Fibroblast of the aortic adventitia (primary cell): Measurements from ENCODE around the gene UGT1A3. TPM values are rescaled to one million over a fixed set of nuclear protein-coding genes. Genes with fewer than 3 reads are reported as not detected.
"Not testable (repeated sequence)": the region's sequence is repeated elsewhere in the genome, so short reads cannot be mapped to it uniquely, and the experiment has no call there.

Experiments
- DNase-seq: peaks from one replicate; pipeline ENCODE4 v3.0.0-alpha.2; 2010; ENCODE audit warnings: low read depth
- H3K4me3 ChIP-seq: 2 replicates; pipeline ENCODE4 v1.5.1; 2011; ENCODE audit warnings: low read depth, mild to moderate bottlenecking, control low read depth, low read length, moderate library complexity
- total RNA-seq: library from RNA; depleted of rRNA; stranded (reverse); fragments of >200 nt; gene quantifications from 2 replicates; pipeline ENCODE4 v1.2.3, GENCODE V29; 2012; ENCODE audit warnings: low replicate concordance
- TF ChIP-seq, protein P1 (sequence below): IDR thresholded peaks from 2 replicates; pipeline ENCODE4 v1.5.1; 2011; ENCODE audit warnings: mild to moderate bottlenecking, low read length, control low read depth, inconsistent platforms; ENCODE audit not compliant: insufficient read depth

UGT1A3 gene
- total RNA-seq, 1 donor = not detected

DNA sequence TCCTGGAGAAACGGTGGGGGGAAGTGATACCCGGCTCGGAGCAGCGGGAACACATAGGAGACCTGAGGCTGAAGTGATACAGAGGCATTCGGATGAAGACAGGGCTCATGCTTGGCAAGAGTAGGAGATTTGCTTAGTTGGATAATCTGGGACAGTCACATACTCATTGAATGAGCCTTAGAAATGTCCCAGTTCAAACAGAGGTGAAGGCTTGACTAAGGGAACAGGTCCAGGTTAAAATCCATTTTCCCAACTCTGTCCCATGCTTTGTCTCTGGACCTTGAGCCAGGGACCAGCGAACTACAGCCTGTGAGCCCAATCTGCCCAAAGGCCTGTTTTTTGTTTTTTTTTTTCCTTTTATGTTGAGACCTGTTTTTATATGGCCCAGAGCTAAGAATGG, 34.9 kb upstream of the UGT1A3 start:
- H3K4me3 ChIP-seq = no peak overlapping the region
- no peak for DNase-seq
- TF ChIP-seq, protein P1, sequence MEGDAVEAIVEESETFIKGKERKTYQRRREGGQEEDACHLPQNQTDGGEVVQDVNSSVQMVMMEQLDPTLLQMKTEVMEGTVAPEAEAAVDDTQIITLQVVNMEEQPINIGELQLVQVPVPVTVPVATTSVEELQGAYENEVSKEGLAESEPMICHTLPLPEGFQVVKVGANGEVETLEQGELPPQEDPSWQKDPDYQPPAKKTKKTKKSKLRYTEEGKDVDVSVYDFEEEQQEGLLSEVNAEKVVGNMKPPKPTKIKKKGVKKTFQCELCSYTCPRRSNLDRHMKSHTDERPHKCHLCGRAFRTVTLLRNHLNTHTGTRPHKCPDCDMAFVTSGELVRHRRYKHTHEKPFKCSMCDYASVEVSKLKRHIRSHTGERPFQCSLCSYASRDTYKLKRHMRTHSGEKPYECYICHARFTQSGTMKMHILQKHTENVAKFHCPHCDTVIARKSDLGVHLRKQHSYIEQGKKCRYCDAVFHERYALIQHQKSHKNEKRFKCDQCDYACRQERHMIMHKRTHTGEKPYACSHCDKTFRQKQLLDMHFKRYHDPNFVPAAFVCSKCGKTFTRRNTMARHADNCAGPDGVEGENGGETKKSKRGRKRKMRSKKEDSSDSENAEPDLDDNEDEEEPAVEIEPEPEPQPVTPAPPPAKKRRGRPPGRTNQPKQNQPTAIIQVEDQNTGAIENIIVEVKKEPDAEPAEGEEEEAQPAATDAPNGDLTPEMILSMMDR = no peak

DNA sequence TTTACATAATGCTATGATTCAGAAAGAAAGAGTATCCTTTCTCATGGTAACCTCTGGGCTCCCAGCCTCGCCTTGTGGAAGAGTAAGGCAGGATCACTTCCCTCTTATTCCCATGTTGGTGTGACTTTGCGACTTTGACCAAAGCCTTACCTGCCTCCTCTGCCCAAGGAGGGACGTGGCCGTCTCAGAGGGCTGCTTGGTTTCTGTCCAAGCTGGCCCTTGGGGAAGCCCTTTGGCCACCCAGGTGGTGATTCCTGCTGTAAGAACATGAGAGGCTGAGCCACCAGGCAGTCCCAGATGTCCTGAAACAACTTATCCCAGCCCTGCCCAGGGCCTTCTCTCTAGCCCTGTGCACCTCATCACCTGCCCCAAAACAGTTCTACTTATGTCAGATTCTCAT, 30.1 kb upstream of the UGT1A3 start:
- no peak for DNase-seq
- no peak overlapping the region for H3K4me3 ChIP-seq
- TF ChIP-seq, protein P1 = no peak

DNA sequence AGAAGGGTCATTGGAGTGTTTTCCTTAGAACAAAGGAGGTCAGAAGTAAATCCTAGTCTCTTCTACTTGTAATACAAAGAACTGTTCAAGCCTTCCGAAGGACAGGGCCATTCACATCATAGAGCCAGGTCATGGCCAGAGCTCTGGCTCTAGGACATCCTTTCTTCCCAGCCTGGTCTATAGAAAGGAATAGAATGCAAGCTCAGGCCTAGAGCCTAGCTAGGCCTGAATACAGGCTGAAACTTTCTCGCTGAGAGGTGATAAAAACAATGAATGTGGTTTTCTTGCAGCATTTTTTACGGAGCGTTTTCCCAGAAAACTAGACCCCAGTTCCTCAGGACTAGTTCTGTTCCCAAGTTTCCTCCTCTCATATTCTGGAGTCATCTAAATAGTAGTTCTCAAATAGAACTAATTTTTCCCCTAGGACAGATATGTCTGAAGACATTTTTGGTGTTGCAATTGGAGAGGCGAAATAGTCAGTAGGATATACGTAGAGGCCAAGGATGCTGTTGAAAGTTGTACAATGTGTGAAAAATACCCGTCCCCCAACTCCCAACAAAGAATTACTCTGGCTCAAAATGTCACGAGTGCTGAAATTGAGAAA, 29.3 kb upstream of the UGT1A3 start:
- no peak overlapping the region for H3K4me3 ChIP-seq
- TF ChIP-seq, protein P1 = no peak
- DNase-seq = no peak

DNA sequence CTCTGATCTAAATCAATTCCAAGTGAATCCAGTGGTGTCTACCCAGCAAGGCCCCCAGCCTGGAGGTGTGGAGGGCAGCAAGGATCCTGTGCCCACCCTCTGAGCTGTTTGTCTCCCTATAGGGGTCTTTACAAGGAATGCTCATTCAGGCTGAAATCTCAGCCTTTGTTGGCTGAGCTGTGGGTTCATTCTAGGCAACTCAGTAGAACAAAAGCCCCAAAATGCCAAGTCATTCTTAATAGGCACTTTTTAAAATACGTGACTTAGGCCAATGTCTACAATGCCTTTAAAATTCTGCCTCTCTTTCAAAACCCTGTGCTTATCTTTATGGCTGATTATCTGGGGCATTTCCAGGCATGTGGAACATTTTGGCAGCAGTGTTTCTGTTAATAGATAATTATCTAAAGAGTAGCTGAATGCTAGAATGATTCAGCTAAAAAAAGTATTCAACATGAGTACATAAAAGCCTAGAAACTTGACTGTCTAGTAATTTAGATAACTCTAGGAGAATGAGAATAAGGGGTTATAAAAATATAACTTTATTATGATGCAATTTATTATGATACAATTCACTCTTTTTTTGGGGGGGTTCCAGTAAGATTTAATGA, 28.7 kb upstream of the UGT1A3 start:
- no peak overlapping the region for H3K4me3 ChIP-seq
- DNase-seq = peak; percentile 99
- TF ChIP-seq, protein P1 = no peak

DNA sequence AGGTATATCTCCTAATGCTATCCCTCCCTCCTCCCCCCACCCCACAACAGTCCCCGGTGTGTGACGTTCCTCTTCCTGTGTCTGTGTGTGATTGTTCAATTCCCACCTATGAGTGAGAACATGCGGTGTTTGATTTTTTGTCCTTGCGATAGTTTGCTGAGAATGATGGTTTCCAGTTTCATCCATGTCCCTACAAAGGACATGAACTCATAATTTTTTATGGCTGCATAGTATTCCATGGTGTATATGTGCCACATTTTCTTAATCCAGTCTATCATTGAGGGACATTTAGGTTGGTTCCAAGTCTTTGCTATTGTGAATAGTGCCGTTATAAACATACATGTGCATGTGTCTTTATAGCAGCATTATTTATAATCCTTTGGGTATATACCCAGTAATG, 28.0 kb upstream of the UGT1A3 start:
- H3K4me3 ChIP-seq, DNase-seq: not testable (repeated sequence)

DNA sequence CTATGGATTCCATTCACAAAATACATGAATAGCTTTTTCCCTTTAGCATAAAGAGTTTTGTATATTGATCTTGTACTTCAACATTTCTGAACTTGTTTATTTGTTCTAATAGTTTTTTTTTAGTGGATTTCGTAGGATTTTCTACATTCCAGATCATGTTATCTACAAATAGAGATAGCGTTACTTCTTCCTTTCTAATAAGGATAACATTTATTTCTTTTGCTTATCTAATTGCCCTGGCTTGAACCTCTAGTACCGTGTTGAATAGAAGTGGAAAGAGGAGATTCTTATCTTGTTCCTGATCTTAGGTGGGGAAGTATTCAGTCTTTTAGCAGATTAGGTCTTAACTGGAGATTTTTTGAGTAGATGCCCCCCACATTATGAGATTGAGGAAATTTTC, 26.6 kb upstream of the UGT1A3 start:
- TF ChIP-seq, protein P1 = no peak
- no peak for DNase-seq
- no peak overlapping the region for H3K4me3 ChIP-seq

DNA sequence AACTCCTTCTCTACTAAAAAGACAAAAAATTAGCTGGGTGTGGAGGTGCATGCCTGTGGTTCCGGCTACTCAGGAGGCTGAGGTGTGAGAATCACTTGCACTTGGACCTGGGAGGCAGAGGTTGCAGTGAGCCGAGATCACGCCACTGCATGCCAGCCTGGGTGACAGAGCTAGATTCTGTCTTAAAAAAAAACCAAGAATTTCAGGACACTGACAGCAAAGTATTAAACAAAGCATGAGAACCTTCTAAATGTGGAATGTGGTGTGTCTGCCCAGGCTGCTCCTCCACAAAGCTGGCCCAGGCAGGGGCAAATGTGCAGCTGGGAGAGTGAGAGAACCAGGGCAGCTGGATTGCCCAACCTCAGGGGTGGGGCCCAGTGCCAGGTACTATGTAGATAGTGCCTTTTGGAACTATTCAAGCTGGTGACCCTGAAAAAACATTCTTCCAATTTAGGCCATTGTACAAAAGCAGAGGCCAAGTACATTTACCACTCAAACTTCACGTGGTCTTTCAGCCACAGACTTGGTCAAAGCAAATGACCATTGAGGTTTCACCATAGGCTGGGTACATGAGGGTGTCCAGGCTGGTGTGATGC, 22.8 kb upstream of the UGT1A3 start:
- TF ChIP-seq, protein P1 = no peak
- H3K4me3 ChIP-seq = no peak overlapping the region
- peak; percentile 69 for DNase-seq
